ENCODE results near the gene LDOC1. TPM values are rescaled to one million over a fixed set of nuclear protein-coding genes. Genes with fewer than 3 reads are reported as not detected.
"Not testable (repeated sequence)": the region's sequence is repeated elsewhere in the genome, so short reads cannot be mapped to it uniquely, and the experiment has no call there.

The LDOC1 gene
- total RNA-seq, 1 experiment from 2014 or later = 21.8 TPM

DNA sequence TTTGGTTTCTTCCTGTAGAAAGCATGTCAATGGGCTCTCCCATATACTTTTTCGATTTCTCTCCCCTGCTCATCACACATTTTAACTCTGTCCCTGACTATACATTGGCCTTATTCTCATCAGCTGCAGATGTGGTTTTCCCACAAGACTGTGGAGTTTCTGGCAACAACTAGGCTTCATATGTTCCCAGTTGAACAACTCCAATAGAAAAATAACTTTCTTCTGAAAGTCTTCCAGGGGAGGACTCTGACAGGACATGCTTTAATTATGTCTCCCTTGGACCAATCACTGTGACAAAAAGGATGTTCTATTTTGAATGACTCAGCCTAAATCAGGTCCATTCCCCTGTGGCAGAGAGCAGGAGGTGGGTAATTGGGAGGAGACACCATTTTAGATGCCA, 37.3 kb upstream of the LDOC1 start:
- no peaks in the 10 kb centered on the region for H3K36me3 Mint-ChIP-seq (ENCODE audit: insufficient read depth, unreplicated experiment)
- BruUV-seq (replicated peaks) = no TSS peak
- H3K27ac Mint-ChIP-seq (ENCODE audit: low read depth, unreplicated experiment) = no peak overlapping the region
- peaks cover 8% of the 10 kb centered on the region for H3K4me1 Mint-ChIP-seq (ENCODE audit: insufficient read depth, unreplicated experiment)
- no peaks in the 10 kb centered on the region for H3K27me3 Mint-ChIP-seq (ENCODE audit: insufficient read depth, unreplicated experiment)
- ChIA-PET CTCF (no interaction called here), POLR2A (no interaction called here)
- H3K9me3 Mint-ChIP-seq (ENCODE audit: unreplicated experiment) = no peaks in the 10 kb centered on the region
- H3K4me3 Mint-ChIP-seq (ENCODE audit: unreplicated experiment) = no peak overlapping the region
- TF ChIP-seq, protein P1, sequence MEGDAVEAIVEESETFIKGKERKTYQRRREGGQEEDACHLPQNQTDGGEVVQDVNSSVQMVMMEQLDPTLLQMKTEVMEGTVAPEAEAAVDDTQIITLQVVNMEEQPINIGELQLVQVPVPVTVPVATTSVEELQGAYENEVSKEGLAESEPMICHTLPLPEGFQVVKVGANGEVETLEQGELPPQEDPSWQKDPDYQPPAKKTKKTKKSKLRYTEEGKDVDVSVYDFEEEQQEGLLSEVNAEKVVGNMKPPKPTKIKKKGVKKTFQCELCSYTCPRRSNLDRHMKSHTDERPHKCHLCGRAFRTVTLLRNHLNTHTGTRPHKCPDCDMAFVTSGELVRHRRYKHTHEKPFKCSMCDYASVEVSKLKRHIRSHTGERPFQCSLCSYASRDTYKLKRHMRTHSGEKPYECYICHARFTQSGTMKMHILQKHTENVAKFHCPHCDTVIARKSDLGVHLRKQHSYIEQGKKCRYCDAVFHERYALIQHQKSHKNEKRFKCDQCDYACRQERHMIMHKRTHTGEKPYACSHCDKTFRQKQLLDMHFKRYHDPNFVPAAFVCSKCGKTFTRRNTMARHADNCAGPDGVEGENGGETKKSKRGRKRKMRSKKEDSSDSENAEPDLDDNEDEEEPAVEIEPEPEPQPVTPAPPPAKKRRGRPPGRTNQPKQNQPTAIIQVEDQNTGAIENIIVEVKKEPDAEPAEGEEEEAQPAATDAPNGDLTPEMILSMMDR (IDR thresholded peaks at IDR 0.05; ENCODE audit: unreplicated experiment) = no peak
- intact Hi-C loops (cut with micrococcal nuclease) = no loop called here
- DNase-seq (ENCODE audit: unreplicated experiment) = no peak

- peaks cover 7% of the 10 kb centered on the region for H3K9me3 Mint-ChIP-seq (ENCODE audit: unreplicated experiment)
- DNase-seq (ENCODE audit: unreplicated experiment) = no peak
- no peaks in the 10 kb centered on the region for H3K27me3 Mint-ChIP-seq (ENCODE audit: insufficient read depth, unreplicated experiment)
- no TSS peak for BruUV-seq (replicated peaks)
- H3K36me3 Mint-ChIP-seq (ENCODE audit: insufficient read depth, unreplicated experiment) = peaks cover 6% of the 10 kb centered on the region
- POLR2A ChIA-PET = no interaction called here
- intact Hi-C loops (cut with micrococcal nuclease) = no loop called here
- H3K27ac Mint-ChIP-seq (ENCODE audit: low read depth, unreplicated experiment) = no peak overlapping the region
- no peak overlapping the region for H3K4me3 Mint-ChIP-seq (ENCODE audit: unreplicated experiment)
- TF ChIP-seq, protein P1 (IDR thresholded peaks at IDR 0.05; ENCODE audit: unreplicated experiment) = no peak
- CTCF ChIA-PET = interaction anchor here (0.5 kb wide), 1 partner anchor 1032 kb away, joined by 5 read pairs; no protein-coding TSS in a partner anchor
- H3K4me1 Mint-ChIP-seq (ENCODE audit: insufficient read depth, unreplicated experiment) = no peaks in the 10 kb centered on the region
These were observed 25.0 kb upstream of the LDOC1 start for GRCh38 chrX:141201962-141202361.

DNA sequence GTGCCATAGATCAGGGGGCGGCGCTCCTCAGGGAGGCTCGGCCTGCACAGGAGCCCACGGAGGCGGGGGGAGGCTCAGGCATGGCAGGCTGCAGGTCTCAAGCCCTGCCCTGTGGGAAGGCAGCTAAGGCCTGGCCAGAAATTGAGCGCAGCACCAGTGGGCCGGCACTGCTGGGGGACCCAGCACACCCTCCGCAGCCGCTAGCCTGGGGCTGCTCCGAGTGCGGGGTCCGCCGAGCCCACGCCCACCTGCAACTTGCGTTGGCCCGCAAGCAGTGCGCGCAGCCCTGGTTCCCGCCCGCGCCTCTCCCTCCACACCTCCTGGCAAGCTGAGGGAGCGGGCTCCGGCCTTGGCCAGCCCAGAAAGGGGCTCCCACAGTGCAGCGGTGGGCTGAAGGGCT, 11.6 kb upstream of the LDOC1 start:
- H3K27me3 Mint-ChIP-seq (ENCODE audit: insufficient read depth, unreplicated experiment); H3K9me3 Mint-ChIP-seq (ENCODE audit: unreplicated experiment); BruUV-seq (replicated peaks); intact Hi-C loops (cut with micrococcal nuclease); H3K4me3 Mint-ChIP-seq (ENCODE audit: unreplicated experiment); H3K4me1 Mint-ChIP-seq (ENCODE audit: insufficient read depth, unreplicated experiment); H3K36me3 Mint-ChIP-seq (ENCODE audit: insufficient read depth, unreplicated experiment); DNase-seq (ENCODE audit: unreplicated experiment); POLR2A ChIA-PET; H3K27ac Mint-ChIP-seq (ENCODE audit: low read depth, unreplicated experiment); CTCF ChIA-PET: not testable (repeated sequence)

DNA sequence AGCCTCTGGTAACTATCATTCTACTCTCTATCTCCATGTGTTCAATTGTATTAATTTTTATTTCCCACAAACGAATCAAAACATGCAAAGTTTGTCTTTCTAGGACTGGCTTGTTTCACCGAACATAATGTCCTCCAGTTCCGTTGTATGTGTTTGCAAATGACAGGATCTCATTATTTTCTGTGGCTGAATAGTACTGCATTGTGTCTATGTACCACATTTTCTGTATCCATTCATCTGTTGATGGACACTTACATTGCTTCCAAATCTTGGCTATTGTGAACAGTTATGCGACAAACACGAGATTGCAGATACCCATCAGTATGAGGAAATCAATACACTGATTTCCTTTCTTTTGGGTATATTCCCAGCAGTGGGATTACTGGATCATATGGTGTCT, 8.4 kb upstream of the LDOC1 start:
- no TSS peak for BruUV-seq (replicated peaks)
- Mint-ChIP-seq H3K27me3 (ENCODE audit: insufficient read depth, unreplicated experiment) (no peaks in the 10 kb centered on the region), H3K9me3 (ENCODE audit: unreplicated experiment) (no peaks in the 10 kb centered on the region), H3K36me3 (ENCODE audit: insufficient read depth, unreplicated experiment) (no peaks in the 10 kb centered on the region), H3K27ac (ENCODE audit: low read depth, unreplicated experiment) (no peak overlapping the region), H3K4me3 (ENCODE audit: unreplicated experiment) (no peak overlapping the region), H3K4me1 (ENCODE audit: insufficient read depth, unreplicated experiment) (no peaks in the 10 kb centered on the region)
- TF ChIP-seq, protein P1 (IDR thresholded peaks at IDR 0.05; ENCODE audit: unreplicated experiment) = no peak
- intact Hi-C loops (cut with micrococcal nuclease) = no loop called here
- ChIA-PET CTCF (no interaction called here), POLR2A (no interaction called here)
- DNase-seq (ENCODE audit: unreplicated experiment) = no peak

GRCh38 chrX:141183000-141183399, 6.1 kb upstream of the LDOC1 start:
- POLR2A ChIA-PET = no interaction called here
- intact Hi-C loops (cut with micrococcal nuclease) = no loop called here
- Mint-ChIP-seq H3K4me3 (ENCODE audit: unreplicated experiment) (no peak overlapping the region), H3K4me1 (ENCODE audit: insufficient read depth, unreplicated experiment) (no peaks in the 10 kb centered on the region), H3K9me3 (ENCODE audit: unreplicated experiment) (no peaks in the 10 kb centered on the region), H3K27ac (ENCODE audit: low read depth, unreplicated experiment) (no peak overlapping the region), H3K36me3 (ENCODE audit: insufficient read depth, unreplicated experiment) (no peaks in the 10 kb centered on the region), H3K27me3 (ENCODE audit: insufficient read depth, unreplicated experiment) (no peaks in the 10 kb centered on the region)
- CTCF ChIA-PET = no interaction called here
- TF ChIP-seq, protein P1 (IDR thresholded peaks at IDR 0.05; ENCODE audit: unreplicated experiment) = no peak
- no TSS peak for BruUV-seq (replicated peaks)
- no peak for DNase-seq (ENCODE audit: unreplicated experiment)
